ENCODE results near the gene DYSF.

The DYSF gene

DNA sequence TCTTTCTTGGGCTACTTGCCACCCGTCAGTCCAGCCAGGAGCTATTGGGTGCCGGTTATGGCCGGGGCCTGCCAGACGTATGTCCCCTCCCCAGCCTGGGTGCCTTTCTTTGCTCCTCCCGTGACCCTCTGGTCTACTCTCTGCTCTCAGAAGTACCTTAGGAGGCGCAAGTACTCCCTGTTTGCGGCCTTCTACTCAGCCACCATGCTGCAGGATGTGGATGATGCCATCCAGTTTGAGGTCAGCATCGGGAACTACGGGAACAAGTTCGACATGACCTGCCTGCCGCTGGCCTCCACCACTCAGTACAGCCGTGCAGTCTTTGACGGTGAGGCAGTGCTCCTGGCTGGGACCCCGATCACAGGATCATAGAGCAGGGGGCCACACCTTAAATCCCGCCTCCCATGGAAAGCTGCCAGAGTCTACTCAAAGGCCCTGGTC is 99.5 kb downstream of the DYSF start:
- DNase-seq (ENCODE audit: low read depth in 2 of 2), result no peak

DNA sequence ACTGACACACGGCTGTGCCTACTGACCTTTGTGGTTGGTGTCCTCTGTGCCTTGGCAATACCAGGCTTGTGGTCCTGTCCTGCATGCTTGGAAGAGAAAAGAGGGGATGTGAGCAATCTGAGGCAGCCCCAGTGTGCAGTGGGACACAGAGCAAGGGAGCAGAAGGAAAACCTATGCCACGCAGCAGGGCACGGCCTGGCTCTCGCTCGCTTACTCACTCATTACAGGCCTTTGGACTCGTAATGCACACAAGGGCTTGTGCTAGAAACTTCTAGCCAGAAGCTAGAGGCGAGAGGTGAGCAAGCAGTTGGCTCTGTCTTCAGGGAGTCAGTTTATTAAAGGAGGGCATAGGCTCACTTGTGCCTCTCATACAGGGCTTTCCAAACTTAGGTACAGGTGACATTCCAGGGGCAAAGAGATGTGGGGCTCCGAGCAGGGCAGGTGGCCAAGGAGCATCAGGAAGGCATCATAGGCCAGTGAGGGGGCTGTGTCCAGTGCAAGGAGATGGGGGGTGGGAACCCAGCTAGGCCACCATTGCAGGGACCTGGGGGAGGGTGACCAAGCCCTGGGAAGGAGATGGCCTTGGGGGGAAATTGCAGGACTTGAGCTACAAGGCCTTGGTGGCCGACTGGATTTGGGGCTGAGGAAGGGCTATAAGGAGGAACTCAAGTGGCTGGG is 100.8 kb downstream of the DYSF start:
- no peak for DNase-seq (ENCODE audit: low read depth in 2 of 2)

DNA sequence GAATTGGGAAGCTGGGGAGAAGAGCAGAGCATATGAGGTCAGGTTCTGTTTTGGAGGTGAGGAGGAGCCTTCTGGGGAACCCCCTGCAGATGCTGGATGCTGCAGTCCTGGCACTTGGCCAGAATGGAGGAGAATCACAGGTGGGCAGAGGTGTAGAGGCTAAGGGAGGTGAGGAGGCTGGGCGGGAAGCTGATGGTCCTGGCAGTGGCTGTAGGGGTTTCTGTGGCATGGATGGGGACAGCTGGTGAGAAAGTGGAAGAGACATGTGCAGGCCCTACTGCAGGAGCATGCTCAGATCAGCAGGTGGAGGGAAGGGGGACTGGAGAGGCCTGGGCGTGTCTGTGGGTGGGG is 101.3 kb downstream of the DYSF start:
- no peak for DNase-seq (ENCODE audit: low read depth in 2 of 2)

DNA sequence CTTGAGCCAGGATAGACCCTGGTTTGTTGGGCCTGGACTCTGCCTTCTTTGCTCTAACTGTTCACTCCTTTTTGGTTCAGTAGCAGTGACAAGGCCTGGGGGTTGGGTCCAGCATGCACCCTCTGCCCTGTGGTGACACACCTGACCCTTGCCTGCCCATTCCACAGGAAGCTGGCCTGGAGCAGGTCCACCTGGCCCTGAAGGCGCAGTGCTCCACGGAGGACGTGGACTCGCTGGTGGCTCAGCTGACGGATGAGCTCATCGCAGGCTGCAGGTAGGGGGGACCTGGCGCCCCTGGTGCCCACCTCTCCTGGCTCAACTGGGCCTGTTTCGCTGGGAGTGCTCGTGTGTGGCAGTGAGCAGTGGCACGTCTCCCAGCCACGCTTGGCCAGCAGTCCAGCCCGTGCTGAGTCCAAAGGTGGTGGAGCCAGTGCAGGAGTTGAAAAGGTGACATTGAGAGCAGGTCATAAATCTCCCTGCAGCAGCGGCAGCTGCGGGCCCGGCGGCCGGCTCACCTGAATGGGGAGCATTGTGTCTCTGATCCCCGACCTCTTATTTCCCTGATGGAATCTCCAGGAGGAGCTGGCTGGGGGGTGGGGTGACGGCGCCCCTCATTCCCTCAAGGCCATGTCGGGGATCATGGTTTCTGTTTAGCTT is 102.6 kb downstream of the DYSF start:
- DNase-seq (ENCODE audit: low read depth in 2 of 2), result no peak

DNA sequence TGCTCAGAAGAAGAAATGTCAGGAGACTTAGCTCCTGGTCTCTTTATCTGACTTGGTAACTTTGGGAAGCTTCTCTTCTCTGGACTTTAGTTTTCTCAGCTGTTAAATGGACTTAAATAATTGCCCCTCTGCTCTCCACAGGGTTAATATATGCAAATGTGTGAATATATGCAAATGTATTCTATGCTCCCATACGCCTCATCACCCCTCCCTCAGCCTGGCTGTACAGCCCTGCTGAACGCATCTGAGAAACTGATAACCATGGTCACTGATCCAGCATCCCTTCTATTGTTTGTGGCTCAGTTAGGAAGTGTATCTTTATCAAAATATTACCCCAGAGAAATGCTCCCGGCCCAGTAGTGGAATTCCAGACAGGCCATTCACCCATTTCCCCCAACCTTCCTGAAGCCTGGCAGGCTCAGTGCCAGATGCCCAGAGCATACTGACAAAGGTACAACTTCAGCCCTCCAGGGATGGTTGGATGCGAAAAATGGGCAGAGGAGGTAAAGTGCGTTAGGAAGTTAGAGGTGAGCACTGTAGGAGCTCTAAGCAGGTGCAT is 103.4 kb downstream of the DYSF start:
- no peak for DNase-seq (ENCODE audit: low read depth in 2 of 2)

DNA sequence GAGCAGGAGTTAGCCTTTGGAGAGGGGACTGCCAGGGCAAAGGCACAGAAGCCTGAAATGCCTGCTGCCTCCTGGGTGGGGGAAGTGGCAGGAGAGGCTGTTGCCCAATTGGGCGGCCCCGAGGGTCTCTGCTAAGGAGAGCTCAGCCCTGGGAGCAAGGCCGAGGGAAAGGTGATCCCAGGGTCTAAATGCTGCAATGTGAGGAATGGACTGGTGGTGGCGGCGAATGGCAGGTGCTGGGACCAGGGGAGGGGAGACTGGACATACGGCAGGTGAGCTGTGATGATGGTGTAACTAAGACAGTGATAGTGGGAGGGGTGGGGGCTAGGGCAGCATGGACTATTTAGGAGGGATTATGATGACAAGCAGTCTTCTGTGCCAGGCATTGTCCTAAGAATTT is 104.0 kb downstream of the DYSF start:
- DNase-seq (ENCODE audit: low read depth in 2 of 2), result no peak

DNA sequence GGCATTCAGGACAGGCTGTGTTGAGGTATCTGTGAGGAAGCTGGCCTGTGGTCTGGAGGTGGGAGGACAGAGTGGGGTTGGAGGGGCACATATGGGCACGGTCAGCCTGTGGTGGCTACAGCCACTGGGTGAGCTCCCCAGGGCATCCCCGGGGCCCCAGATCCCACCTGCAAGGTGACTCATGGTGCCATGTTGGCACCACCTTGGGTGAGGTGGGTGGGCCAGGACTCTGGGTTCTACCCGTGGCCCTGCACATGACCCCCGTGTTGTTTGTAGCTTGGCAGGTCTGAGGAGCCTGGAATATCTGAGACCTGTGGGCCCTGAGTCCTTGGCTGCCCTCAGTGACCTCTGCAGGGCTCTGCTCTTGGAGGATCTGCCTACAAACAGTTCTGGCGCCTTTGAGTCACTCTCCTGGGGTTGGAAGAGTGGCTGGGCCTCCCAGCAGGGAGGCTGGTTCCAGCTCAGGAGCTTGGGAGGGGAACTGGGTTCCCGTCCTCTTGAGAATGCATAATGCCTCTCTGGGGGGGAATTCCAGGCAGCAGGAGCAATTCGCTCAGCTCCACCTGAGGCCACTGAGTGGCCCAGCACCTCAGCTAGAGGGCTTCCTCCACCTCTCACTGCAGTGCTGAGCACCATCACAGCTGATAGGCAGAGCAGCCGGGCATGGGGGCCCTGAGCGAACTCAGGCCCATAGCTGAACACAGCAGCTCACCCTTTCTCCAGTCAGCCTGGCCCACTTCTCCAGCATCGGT is 105.1 kb downstream of the DYSF start:
- DNase-seq (ENCODE audit: low read depth in 2 of 2), result no peak

DNA sequence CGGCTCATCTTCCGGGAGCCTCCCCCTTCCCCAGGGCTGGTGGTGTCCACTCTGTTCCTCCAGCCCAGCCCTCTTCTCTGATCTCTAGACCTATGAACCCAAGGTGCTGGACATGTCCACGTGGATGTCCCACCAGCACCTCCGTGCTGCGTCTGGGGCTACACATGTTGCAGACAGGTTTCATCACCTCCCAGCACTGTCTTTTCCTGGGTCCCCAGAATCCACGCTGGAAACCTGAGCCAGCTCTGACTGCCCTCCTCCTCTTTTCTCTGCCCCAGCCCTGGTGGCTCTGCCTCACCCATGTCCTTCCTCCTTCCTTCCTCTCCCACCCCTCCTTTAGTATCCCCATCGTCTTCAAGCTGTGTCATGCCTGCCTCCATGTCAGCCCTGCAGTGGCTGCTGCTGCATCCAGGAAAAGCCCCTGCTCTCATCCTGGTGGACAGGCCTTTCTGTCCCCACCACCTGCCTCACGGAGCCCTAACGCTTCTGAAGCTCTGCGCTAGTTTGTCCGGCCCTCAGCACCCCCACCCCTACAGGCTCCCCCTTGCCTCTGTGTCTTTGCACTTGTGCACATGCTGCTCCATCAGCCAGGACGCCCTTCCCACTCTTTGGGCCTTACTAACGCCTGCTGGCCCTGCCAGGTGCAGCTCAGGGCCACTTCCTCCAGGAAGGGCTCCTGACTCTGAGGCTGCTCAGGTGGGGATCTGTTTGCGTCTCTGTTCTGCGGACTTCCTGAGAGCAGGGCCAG is 105.9 kb downstream of the DYSF start:
- DNase-seq (ENCODE audit: low read depth in 2 of 2), result no peak

DNA sequence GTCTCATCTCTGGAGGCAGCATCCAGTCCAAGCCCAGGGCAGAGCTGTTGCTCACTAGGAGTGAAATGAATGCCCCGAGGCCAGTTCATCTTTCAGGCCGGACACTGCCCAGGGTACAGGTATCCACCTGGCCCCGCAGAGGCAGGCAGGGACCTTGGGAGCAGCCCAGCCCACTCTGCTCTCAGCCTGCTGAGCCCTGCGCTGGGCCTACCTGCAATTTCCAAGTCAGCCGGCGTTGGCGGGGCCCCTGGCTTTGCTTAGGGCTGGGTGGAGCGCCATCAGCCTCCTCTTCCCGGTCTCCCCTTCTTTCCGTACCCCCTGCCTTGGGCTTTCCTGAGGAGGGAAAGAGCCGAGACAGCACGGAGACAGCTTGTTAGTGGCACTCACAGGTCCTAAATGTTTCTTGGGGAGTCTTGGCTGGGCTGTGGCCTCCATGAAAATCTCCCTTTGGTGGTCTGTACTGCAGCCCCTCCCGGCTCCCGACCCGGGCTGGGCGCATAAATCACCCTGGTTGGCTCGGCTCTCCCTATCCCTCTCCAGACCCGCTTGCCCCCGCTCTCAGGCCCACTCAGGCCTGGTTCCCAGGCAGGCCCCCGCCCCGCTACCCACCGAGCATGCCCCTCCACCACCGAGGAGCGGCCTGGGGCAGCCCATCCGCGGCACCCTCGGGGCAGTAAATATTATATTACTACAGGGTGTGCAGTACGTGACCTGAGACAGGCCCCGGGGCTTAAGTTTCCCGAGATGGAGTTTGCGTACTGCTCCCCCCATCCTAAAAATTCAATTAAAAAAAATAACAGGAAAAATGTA is 106.7 kb downstream of the DYSF start:
- DNase-seq (ENCODE audit: low read depth in 2 of 2), result no peak

DNA sequence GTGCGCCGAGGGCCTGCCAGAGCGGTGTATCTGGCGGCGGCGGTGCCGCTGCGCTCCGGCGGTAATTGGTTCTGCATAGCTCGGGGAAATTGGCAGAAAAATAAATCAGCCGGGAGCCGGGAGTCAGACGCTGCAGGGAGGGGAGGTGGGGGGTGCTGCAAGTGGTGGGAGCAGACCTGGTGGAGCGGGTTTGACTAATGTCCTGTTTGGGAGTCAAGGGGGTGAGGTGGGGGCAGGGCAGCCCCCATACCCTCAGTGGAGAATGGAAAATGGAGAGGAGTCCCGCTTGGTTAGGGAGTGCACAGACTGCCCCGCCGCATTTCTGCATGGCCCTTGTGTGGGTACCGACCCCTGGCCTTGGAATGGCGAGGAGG is 107.3 kb downstream of the DYSF start:
- DNase-seq (ENCODE audit: low read depth in 2 of 2), result no peak

DNA sequence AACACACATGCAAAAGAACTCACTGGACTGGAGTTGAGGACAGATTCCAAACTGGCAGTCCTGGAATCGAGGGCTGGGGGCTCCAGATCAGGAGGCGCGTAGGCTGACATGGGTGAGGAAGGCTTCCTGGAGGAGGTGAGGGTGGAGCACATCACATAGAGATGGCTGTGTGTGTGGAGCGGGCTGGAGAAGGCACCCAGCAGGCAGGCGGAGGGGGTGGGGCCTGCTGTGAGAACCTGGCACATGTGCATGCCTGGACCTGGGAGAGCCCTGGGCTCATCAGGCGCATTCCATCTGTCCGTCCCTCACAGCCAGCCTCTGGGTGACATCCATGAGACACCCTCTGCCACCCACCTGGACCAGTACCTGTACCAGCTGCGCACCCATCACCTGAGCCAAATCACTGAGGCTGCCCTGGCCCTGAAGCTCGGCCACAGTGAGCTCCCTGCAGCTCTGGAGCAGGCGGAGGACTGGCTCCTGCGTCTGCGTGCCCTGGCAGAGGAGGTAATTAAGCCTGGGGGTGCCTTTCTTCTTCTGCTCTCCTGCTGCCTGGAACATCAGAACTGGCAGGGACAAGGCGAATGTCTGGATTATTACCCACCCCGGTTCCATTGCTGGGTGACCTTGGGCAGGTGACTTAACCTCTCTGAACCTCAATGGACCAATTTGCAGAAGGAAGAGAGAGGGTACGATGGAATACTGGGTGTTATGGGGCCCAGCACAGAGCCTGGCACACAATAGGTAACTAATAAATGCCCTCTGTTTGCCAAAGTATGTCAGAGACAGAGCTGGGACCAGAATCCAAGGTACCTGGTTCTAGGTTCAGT is 108.3 kb downstream of the DYSF start:
- DNase-seq (ENCODE audit: low read depth in 2 of 2), result no peak

DNA sequence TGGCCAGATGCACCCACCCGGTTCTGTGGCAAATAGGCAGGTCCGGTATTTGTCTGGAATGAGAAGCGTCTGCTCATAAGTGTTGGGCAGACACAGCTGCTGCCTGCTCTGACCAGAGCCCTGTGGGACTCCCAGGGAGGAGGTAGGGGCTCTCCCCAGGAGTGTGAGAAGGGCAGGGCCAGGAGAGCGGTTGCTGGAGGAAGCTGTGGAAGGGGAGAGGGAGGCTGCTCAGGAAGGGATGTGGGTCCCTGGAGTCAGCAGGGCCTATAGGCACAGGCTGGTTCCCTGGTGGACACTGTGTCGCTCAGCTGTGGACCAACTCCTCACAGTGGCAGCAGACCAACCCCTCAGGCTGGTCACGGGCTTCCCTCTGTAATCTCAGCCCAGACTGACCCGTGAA is 109.2 kb downstream of the DYSF start:
- no peak for DNase-seq (ENCODE audit: low read depth in 2 of 2)

DNA sequence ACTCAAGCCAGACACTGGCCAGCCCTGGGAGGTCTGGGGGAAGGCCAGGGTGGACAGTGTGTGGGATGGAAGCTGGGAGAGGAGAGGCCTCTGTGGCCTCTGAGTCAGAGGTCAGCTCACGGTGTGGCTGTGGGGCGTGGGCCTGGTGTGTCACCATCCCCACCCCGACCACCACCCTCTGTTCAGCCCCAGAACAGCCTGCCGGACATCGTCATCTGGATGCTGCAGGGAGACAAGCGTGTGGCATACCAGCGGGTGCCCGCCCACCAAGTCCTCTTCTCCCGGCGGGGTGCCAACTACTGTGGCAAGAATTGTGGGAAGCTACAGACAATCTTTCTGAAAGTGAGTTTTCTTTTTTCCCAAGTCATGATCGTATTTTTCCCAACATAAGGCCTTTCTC is 110.5 kb downstream of the DYSF start:
- DNase-seq (ENCODE audit: low read depth in 2 of 2), result no peak

DNA sequence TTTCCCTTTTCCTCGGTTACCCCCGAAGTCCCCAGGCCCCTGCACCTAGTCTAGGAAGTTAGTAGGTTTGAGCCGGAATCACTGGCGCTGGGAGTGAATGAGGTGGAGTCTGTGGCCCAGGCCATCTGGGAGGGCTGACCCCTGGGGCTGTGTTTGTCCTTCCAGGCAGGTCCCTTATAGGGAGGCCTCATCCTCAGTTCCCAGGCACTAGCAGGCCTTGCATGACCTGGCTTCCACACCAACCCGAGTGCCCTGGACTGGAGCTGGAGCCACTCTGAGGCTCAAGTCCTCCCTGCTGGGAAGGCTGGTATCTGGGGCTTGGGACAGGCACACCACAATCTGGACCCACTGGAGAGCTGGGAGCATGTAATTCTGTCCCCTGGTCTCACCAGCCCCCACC is 111.0 kb downstream of the DYSF start:
- DNase-seq (ENCODE audit: low read depth in 2 of 2), result no peak

DNA sequence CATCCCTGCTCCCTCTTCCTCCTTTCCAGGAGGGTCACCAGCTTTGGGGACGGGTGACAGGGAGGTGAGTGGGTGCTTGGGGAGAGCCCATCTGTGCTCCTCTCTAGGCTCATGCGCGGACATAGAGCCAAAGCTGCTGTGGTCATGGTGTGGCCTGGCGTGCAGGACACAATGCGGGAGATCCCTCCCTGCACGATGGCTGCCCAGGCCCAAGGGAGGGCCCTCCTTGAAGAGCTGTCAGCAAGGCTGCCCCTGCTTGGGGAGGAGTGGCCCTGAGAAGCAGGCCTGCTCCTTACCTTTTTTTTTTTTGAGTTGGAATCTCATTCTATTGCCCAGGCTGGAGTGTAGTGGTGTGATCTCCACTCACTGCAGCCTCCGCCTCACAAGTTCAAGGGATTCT is 111.4 kb downstream of the DYSF start:
- DNase-seq (ENCODE audit: low read depth in 2 of 2), result no peak

DNA sequence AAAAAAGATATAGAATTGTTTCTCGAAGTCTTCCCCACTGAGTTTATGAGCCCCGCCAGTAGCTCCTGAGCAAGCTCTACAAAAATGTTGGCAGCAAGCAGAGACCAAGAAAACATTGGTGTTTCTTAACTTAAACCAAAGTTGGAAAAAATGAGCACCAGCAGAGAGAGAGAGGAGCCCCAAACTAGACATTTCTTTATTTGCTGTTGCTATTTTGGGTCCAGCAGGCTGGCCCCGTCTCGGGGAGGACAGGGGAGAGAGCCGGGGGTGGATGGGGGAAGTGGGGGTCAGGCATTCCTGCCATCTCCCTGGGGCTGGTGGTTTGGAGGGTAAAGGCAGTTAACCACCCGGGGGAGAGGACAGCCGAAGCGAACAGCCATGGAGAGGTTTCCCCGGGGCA is 113.0 kb downstream of the DYSF start:
- DNase-seq (ENCODE audit: low read depth in 2 of 2), result no peak

DNA sequence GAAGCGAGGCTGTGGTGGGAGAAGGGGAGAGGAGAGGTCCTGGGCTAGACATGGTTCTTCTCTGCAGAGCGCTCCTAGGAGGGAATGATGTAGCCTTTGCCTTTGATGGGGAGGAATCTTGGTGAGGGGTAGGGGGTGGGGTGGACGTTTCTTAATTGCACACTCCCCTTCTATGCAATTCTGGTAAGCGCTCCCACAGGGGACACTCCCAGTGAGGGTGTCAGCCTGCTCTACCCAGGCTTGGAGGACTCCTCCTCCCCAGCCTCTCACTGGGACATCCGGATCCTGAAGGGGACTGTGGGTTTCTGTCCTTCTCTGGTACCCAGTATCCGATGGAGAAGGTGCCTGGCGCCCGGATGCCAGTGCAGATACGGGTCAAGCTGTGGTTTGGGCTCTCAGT is 114.3 kb downstream of the DYSF start:
- no peak for DNase-seq (ENCODE audit: low read depth in 2 of 2)

DNA sequence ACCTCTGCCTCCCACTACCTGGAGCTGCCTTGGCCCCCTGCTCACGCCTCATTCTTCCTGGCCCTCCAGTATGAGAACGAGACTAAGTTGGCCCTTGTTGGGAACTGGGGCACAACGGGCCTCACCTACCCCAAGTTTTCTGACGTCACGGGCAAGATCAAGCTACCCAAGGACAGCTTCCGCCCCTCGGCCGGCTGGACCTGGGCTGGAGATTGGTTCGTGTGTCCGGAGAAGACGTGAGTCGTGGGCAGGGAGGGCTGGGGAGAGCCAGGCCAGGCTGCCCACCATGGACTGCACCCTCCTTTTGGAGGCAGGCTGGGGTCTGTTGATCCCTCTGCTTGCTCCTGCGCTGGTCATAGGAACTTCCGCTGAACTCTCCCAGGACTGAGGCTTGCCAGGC is 114.7 kb downstream of the DYSF start:
- DNase-seq (ENCODE audit: low read depth in 2 of 2), result no peak

DNA sequence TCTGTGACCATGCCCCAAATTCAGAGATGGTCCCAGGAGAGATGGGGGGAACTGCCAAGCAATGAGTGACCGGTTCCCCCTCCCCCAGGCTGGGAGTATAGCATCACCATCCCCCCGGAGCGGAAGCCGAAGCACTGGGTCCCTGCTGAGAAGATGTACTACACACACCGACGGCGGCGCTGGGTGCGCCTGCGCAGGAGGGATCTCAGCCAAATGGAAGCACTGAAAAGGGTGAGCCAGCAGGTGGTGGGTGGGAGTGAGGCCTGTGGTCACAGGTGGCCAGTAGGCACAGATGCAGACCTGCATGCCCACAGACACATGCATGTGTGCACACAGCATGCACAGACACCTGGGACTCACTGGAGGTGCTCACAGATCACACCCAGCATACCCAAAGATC is 117.2 kb downstream of the DYSF start:
- DNase-seq (ENCODE audit: low read depth in 2 of 2), result no peak

DNA sequence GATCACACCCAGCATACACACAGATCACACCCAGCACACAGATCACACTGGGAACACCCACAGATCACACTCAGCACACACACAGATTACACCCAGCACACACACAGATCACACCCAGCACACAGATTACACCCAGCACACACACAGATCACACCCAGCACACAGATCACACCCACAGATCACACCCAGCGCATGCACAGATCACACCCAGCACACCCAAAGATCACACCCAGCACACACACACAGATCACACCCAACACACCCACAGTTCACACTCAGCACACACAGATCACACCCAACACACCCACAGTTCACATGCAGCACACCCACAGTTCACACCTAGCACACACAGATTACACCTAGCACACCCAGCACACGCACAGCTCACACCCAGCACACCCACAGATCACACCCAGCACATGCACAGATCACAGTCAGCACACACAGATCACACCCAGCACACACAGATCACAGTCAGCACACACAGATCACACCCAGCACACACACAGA is 117.6 kb downstream of the DYSF start:
- no peak for DNase-seq (ENCODE audit: low read depth in 2 of 2)

All from stimulated activated CD4-positive, alpha-beta T cell treated with anti-CD3 and anti-CD28 coated beads, Interleukin-4, amount 100 ng/mL, for 48 hours (primary cell).